CD14-positive monocyte (primary cell): ENCODE measurements around the gene ZDHHC4. TPM values are rescaled to one million over a fixed set of nuclear protein-coding genes. Genes with fewer than 3 reads are reported as not detected.

Experiments used
- DNase-seq, 3 donors: peaks; one replicate each; pipeline ENCODE4 v3.0.0-alpha.2; 2011 to 2022
- H2AFZ ChIP-seq: 2 replicates; pipeline ENCODE4 v1.6.0; 2012; ENCODE audit warnings: mild to moderate bottlenecking, low read depth, low read length, inconsistent platforms; ENCODE audit not compliant: insufficient read depth, poor library complexity, severe bottlenecking
- H3K27ac ChIP-seq, 2 donors: 1 replicate in 1 of 2; 2 replicates in 1 of 2; pipeline ENCODE4 v1.5.1; 2012 to 2013; ENCODE audit warnings: low read length in 2 of 2, control low read depth in 1 of 2, inconsistent platforms in 1 of 2, low read depth in 1 of 2, mild to moderate bottlenecking in 1 of 2
- H3K27me3 ChIP-seq, 2 donors: one replicate each; pipeline versions ENCODE4 v1.6.0 to v1.6.1; 2011 to 2013; ENCODE audit warnings: low read length in 2 of 2; ENCODE audit not compliant: control insufficient read depth in 2 of 2, insufficient read depth in 2 of 2
- H3K36me3 ChIP-seq, 2 donors: replicated peaks in 1 of 2; 1 replicate in 1 of 2; 2 replicates in 1 of 2; pipeline versions ENCODE4 v1.5.1 to v1.6.1; 2012 to 2013; ENCODE audit warnings: low read length in 2 of 2, control low read depth in 1 of 2, inconsistent platforms in 1 of 2, mild to moderate bottlenecking in 1 of 2; ENCODE audit not compliant: insufficient read depth in 2 of 2, control insufficient read depth in 1 of 2
- H3K4me1 ChIP-seq, 2 donors: 1 replicate in 1 of 2; 2 replicates in 1 of 2; pipeline versions ENCODE4 v1.5.1 to v1.6.1; 2012 to 2013; ENCODE audit warnings: low read length in 2 of 2, control low read depth in 1 of 2, inconsistent platforms in 1 of 2, mild to moderate bottlenecking in 1 of 2, moderate library complexity in 1 of 2; ENCODE audit not compliant: insufficient read depth in 2 of 2, control insufficient read depth in 1 of 2
- H3K4me2 ChIP-seq: replicated peaks from 2 replicates; pipeline ENCODE3; 2012; ENCODE audit warnings: low read length, moderate library complexity, mild to moderate bottlenecking; ENCODE audit not compliant: poor library complexity, severe bottlenecking; ENCODE audit errors: extremely low read depth
- H3K4me3 ChIP-seq, 3 experiments: fragments of 200-600 bp in 1 of 3; sonication (generic) in 1 of 3; replicated peaks in 1 of 3; 1 replicate in 2 of 3; 2 replicates in 1 of 3; pipeline ENCODE4 v1.5.1; 2011 to 2013; ENCODE audit warnings: low read length in 3 of 3, mild to moderate bottlenecking in 3 of 3, control low read depth in 2 of 3, low read depth in 2 of 3, inconsistent platforms in 1 of 3, moderate library complexity in 1 of 3
- H3K79me2 ChIP-seq: 2 replicates; pipeline ENCODE4 v1.6.0; 2012; ENCODE audit warnings: mild to moderate bottlenecking, control low read depth, inconsistent platforms, low read length, moderate library complexity; ENCODE audit not compliant: insufficient read depth
- H3K9ac ChIP-seq: 2 replicates; pipeline ENCODE4 v1.6.0; 2017; ENCODE audit warnings: low read length, mild to moderate bottlenecking; ENCODE audit not compliant: insufficient read depth, poor library complexity, severe bottlenecking
- H3K9me3 ChIP-seq, 2 donors: replicated peaks in 1 of 2; 1 replicate in 1 of 2; 2 replicates in 1 of 2; pipeline versions ENCODE4 v1.5.1 to v1.6.1; 2012 to 2013; ENCODE audit warnings: low read length in 2 of 2, control low read depth in 1 of 2; ENCODE audit not compliant: control insufficient read depth in 1 of 2, insufficient read depth in 1 of 2
- H4K20me1 ChIP-seq: 2 replicates; pipeline ENCODE4 v1.6.0; 2012; ENCODE audit warnings: mild to moderate bottlenecking, low read length, control low read depth, moderate library complexity; ENCODE audit not compliant: insufficient read depth
- H3K27ac Mint-ChIP-seq, 7 donors: one replicate each; pipeline ENCODE4 v1.8.0; 2020; ENCODE audit warnings: mild to moderate bottlenecking in 7 of 7, mixed read lengths in 7 of 7, moderate library complexity in 6 of 7, inconsistent platforms in 2 of 7
- H3K27me3 Mint-ChIP-seq, 3 donors: one replicate each; pipeline ENCODE4 v1.8.0; 2021 to 2022; ENCODE audit warnings: low read depth in 3 of 3, mild to moderate bottlenecking in 3 of 3, mixed read lengths in 3 of 3, moderate library complexity in 3 of 3, inconsistent platforms in 1 of 3
- H3K36me3 Mint-ChIP-seq, 2 donors: one replicate each; pipeline ENCODE4 v1.8.0; 2020; ENCODE audit warnings: mixed read lengths in 2 of 2, inconsistent platforms in 1 of 2, mild to moderate bottlenecking in 1 of 2
- H3K4me1 Mint-ChIP-seq: one replicate; pipeline ENCODE4 v1.8.0; 2020; ENCODE audit warnings: mild to moderate bottlenecking, mixed read lengths
- H3K4me3 Mint-ChIP-seq, 2 donors: one replicate each; pipeline ENCODE4 v1.8.0; 2020; ENCODE audit warnings: mild to moderate bottlenecking in 2 of 2, mixed read lengths in 2 of 2, moderate library complexity in 1 of 2
- H3K9me3 Mint-ChIP-seq, 7 donors: one replicate each; pipeline ENCODE4 v1.8.0; 2020 to 2022; ENCODE audit warnings: mixed read lengths in 7 of 7, mild to moderate bottlenecking in 6 of 7, moderate library complexity in 6 of 7, inconsistent platforms in 2 of 7
- CTCF ChIP-seq: fragments of 200-600 bp; IDR thresholded peaks from one replicate; pipeline ENCODE4 v1.8.0; 2022; ENCODE audit warnings: antibody characterized with exemption, mild to moderate bottlenecking
- WGBS: methylation state at CpG from one replicate; pipeline ENCODE4 v1.1.5; 2013; ENCODE audit warnings: missing lambda C conversion rate; ENCODE audit not compliant: insufficient coverage; 5-methylcytosine and 5-hydroxymethylcytosine counted together
- intact Hi-C, 2 donors: fragments of 100-400 bp; cut with micrococcal nuclease; formaldehyde crosslinking; loops; one replicate each; pipeline versions ENCODE4 v1.15.0 to v1.15.1; 2023
- polyA plus RNA-seq, 3 donors: library from polyadenylated mRNA; depleted of rRNA in 1 of 3; unstranded in 2 of 3; stranded (reverse) in 1 of 3; fragments of 300-500 nt in 2 of 3; fragments of >200 nt in 1 of 3; fragmentation: Illumina TruSeq in 2 of 3; gene quantifications; 1 replicate in 2 of 3; 2 replicates in 1 of 3; pipeline ENCODE4 v1.2.3, GENCODE V29; 2012 to 2021

Gene ZDHHC4
- polyA plus RNA-seq, 3 donors: 30.3 to 55.6 (median 52.9) TPM

DNA sequence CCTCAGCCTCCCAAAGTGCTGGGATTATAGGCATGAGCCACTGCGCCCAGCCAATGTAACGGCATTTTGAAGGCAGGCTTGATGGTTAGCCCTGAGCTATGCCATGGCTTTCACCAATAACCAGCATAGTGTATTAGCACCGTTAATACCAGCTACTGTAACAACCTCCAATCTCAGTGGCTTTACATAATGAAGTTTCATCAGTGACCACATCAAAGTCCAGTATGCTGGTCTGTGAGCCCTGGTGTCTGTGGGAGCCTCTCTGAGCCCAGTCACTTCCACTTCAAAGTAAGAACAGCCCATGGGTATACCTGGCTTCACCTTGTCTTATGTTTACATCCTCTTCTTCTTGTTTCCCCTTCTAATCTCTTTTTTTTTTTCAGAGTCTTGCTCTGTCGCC, 11.6 kb upstream of the ZDHHC4 start:
- H3K4me1 Mint-ChIP-seq: no peaks in the 10 kb centered on the region
- Histone ChIP-seq H3K4me2 (no peak overlapping the region), H2AFZ (no peak overlapping the region), H3K79me2 (no peaks in the 10 kb centered on the region), H3K9me3 (no peaks in the 10 kb centered on the region), H3K27me3 (no peaks in the 10 kb centered on the region), H3K4me3 (no peak overlapping the region), H3K36me3 (no peaks in the 10 kb centered on the region), H3K4me1 (no peaks in the 10 kb centered on the region), H3K27ac (no peak overlapping the region), H3K9ac (no peak overlapping the region), H4K20me1 (no peaks in the 10 kb centered on the region)
- no peaks in the 10 kb centered on the region for H3K36me3 Mint-ChIP-seq
- TF ChIP-seq CTCF: no peak
- no peak overlapping the region for H3K4me3 Mint-ChIP-seq
- intact Hi-C loops: no loop called here
- DNase-seq: no peak
- WGBS: 100% methylated on average over 3 of the region's 4 CpGs
- H3K27ac Mint-ChIP-seq: no peak overlapping the region
- H3K9me3 Mint-ChIP-seq: no peaks in the 10 kb centered on the region
- peaks cover 5 to 9% (median 6%) of the 10 kb centered on the region in 3 donors for H3K27me3 Mint-ChIP-seq

DNA sequence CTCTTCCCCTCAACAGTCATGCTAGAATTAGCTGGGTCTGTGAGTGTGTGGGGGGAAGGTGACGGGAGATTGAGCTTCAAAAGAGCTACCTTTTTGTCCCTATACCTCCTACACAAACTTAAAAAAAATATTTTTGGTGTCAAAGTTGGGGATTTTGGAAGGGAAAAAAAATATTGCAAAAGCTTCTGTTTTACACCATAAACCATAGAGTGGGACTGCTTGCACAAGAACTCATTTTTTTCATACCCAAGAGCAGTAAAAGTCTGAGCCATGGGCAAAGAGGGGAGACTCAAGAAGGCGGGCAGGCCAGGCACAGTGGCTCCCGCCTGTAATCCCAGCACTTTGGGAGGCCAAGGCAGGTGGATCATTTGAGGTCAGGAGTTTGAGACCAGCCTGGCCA, 9.4 kb upstream of the ZDHHC4 start:
- H3K27ac Mint-ChIP-seq: no peak overlapping the region
- H3K9me3 Mint-ChIP-seq: no peaks in the 10 kb centered on the region

More for the DNA sequence above, 9.4 kb upstream of the ZDHHC4 start:
- no peak overlapping the region for H3K4me3 Mint-ChIP-seq
- no peaks in the 10 kb centered on the region for H3K4me1 Mint-ChIP-seq
- Histone ChIP-seq H3K4me1 (no peaks in the 10 kb centered on the region), H3K79me2 (no peaks in the 10 kb centered on the region), H3K36me3 (no peaks in the 10 kb centered on the region), H3K9me3 (no peaks in the 10 kb centered on the region), H3K27me3 (no peaks in the 10 kb centered on the region), H4K20me1 (no peaks in the 10 kb centered on the region), H3K4me3 (no peak overlapping the region), H3K4me2 (no peak overlapping the region), H3K9ac (no peak overlapping the region), H2AFZ (no peak overlapping the region), H3K27ac (no peak overlapping the region)
- 100% methylated on average over 2 of the region's 3 CpGs for WGBS
- H3K27me3 Mint-ChIP-seq: peaks cover 4 to 11% (median 9%) of the 10 kb centered on the region in 3 donors
- intact Hi-C loops: no loop called here
- no peak for DNase-seq
- no peak for TF ChIP-seq CTCF
- H3K36me3 Mint-ChIP-seq: no peaks in the 10 kb centered on the region
